ENCODE results near the gene LMX1A. TPM values are rescaled to one million over a fixed set of nuclear protein-coding genes. Genes with fewer than 3 reads are reported as not detected.

Gene LMX1A
- not detected in 2 replicates for polyA plus RNA-seq (2013)

- H3K4me2 ChIP-seq (ENCODE audit: low read length): peak within 1 kb of the TSS; percentile 68
- H4K12ac ChIP-seq (ENCODE audit: low read depth, low read length): no peak within 1 kb of the TSS
- no peak within 1 kb of the TSS for H3K27ac ChIP-seq (ENCODE audit: low read depth, low read length)
- WGBS (ENCODE audit: extremely low coverage, insufficient coverage, insufficient read length): no CpG with 5 or more reads among the region's 88 CpGs
- H2BK120ac ChIP-seq (ENCODE audit: insufficient read depth, low read length, poor library complexity): no peak within 1 kb of the TSS
- no peak within 1 kb of the TSS for H3K4ac ChIP-seq (ENCODE audit: low read depth, low read length)
- H3K4me1 ChIP-seq (ENCODE audit: control insufficient read depth in 1 of 2, insufficient read depth in 2 of 2, low read length in 2 of 2): peaks cover 2 to 17% of the 10 kb centered on the region in 2 experiments
- H2AFZ ChIP-seq (ENCODE audit: insufficient read depth, low read length, poor library complexity): peak within 1 kb of the TSS; percentile 1
- H4K8ac ChIP-seq (ENCODE audit: low read depth, low read length): no peak within 1 kb of the TSS
- H3K36me3 ChIP-seq (ENCODE audit: control insufficient read depth in 1 of 2, insufficient read depth in 2 of 2, low read length in 2 of 2): no peaks in the 10 kb centered on the region
- H3K23ac ChIP-seq (ENCODE audit: low read length): no peak within 1 kb of the TSS
- H3K79me2 ChIP-seq (ENCODE audit: control insufficient read depth, insufficient read depth, low read length, poor library complexity): no peaks in the 10 kb centered on the region
- no peak within 1 kb of the TSS for H3K9ac ChIP-seq (ENCODE audit: low read length)
- no peak within 1 kb of the TSS for H2BK5ac ChIP-seq (ENCODE audit: low read depth, low read length, poor library complexity)
- no peak within 1 kb of the TSS for H3K18ac ChIP-seq (ENCODE audit: low read length)
- H2BK12ac ChIP-seq (ENCODE audit: low read length): no peak within 1 kb of the TSS
- peaks cover 4% of the 10 kb centered on the region for H3K9me3 ChIP-seq (ENCODE audit: insufficient read depth, low read depth, low read length)
- peaks cover 64% of the 10 kb centered on the region for H3K27me3 ChIP-seq (ENCODE audit: insufficient read depth, low read length)
- H4K91ac ChIP-seq (ENCODE audit: low read depth, low read length): no peak within 1 kb of the TSS
- no peak within 1 kb of the TSS for H3K4me3 ChIP-seq (ENCODE audit: low read depth, low read length)
- no peak within 1 kb of the TSS for H2AK5ac ChIP-seq (ENCODE audit: low read length)
- no peaks in the 10 kb centered on the region for H3K79me1 ChIP-seq (ENCODE audit: low read length)
- no peak within 1 kb of the TSS for H3K14ac ChIP-seq (ENCODE audit: low read length)
- no peak for DNase-seq
Measured at GRCh38 chr1:165355977-165356811, at the start of gene LMX1A. Gene LMX1A (minus strand): TSS chr1:165356715. CDS start chr1:165355559, 1,156 bp downstream.

GRCh38 chr1:165403835-165404482 is 47.4 kb upstream of the LMX1A start:
- Histone ChIP-seq H4K8ac (ENCODE audit: low read depth, low read length) (no peak overlapping the region), H2AFZ (ENCODE audit: insufficient read depth, low read length, poor library complexity) (no peak overlapping the region), H3K23ac (ENCODE audit: low read length) (no peak overlapping the region), H3K27me3 (ENCODE audit: insufficient read depth, low read length) (no peaks in the 10 kb centered on the region), H3K36me3 (ENCODE audit: control insufficient read depth in 1 of 2, insufficient read depth in 2 of 2, low read length in 2 of 2) (no peaks in the 10 kb centered on the region), H3K4me2 (ENCODE audit: low read length) (no peak overlapping the region), H3K79me2 (ENCODE audit: control insufficient read depth, insufficient read depth, low read length, poor library complexity) (no peaks in the 10 kb centered on the region), H3K27ac (ENCODE audit: low read depth, low read length) (no peak overlapping the region), H3K4ac (ENCODE audit: low read depth, low read length) (no peak overlapping the region), H3K9ac (ENCODE audit: low read length) (no peak overlapping the region), H3K79me1 (ENCODE audit: low read length) (no peaks in the 10 kb centered on the region), H4K12ac (ENCODE audit: low read depth, low read length) (no peak overlapping the region), H3K4me1 (ENCODE audit: control insufficient read depth in 1 of 2, insufficient read depth in 2 of 2, low read length in 2 of 2) (no peaks in the 10 kb centered on the region), H2AK5ac (ENCODE audit: low read length) (no peak overlapping the region), H3K9me3 (ENCODE audit: insufficient read depth, low read depth, low read length) (peaks cover 2% of the 10 kb centered on the region), H3K14ac (ENCODE audit: low read length) (no peak overlapping the region), H3K4me3 (ENCODE audit: low read depth, low read length) (no peak overlapping the region), H2BK12ac (ENCODE audit: low read length) (no peak overlapping the region), H4K91ac (ENCODE audit: low read depth, low read length) (no peak overlapping the region), H3K18ac (ENCODE audit: low read length) (no peak overlapping the region), H2BK5ac (ENCODE audit: low read depth, low read length, poor library complexity) (no peak overlapping the region), H2BK120ac (ENCODE audit: insufficient read depth, low read length, poor library complexity) (no peak overlapping the region)
- no CpG with 5 or more reads among the region's 3 CpGs for WGBS (ENCODE audit: extremely low coverage, insufficient coverage, insufficient read length)
- peak; percentile 17 to 53 for DNase-seq

GRCh38 chr1:165402517-165403111 is 46.1 kb upstream of the LMX1A start:
- H2BK12ac ChIP-seq (ENCODE audit: low read length): no peak overlapping the region
- no peak overlapping the region for H2BK5ac ChIP-seq (ENCODE audit: low read depth, low read length, poor library complexity)
- H3K27me3 ChIP-seq (ENCODE audit: insufficient read depth, low read length): no peaks in the 10 kb centered on the region
- DNase-seq: no peak
- no peak overlapping the region for H2BK120ac ChIP-seq (ENCODE audit: insufficient read depth, low read length, poor library complexity)
- H2AK5ac ChIP-seq (ENCODE audit: low read length): no peak overlapping the region
- H4K8ac ChIP-seq (ENCODE audit: low read depth, low read length): no peak overlapping the region
- no peaks in the 10 kb centered on the region for H3K36me3 ChIP-seq (ENCODE audit: control insufficient read depth in 1 of 2, insufficient read depth in 2 of 2, low read length in 2 of 2)
- H3K79me2 ChIP-seq (ENCODE audit: control insufficient read depth, insufficient read depth, low read length, poor library complexity): no peaks in the 10 kb centered on the region
- H3K14ac ChIP-seq (ENCODE audit: low read length): no peak overlapping the region
- no peak overlapping the region for H2AFZ ChIP-seq (ENCODE audit: insufficient read depth, low read length, poor library complexity)
- WGBS (ENCODE audit: extremely low coverage, insufficient coverage, insufficient read length): 100% methylated on average over 2 of the region's 4 CpGs
- no peak overlapping the region for H4K12ac ChIP-seq (ENCODE audit: low read depth, low read length)
- H3K23ac ChIP-seq (ENCODE audit: low read length): peak overlapping the region; percentile 87
- no peak overlapping the region for H4K91ac ChIP-seq (ENCODE audit: low read depth, low read length)
- H3K4me1 ChIP-seq (ENCODE audit: control insufficient read depth in 1 of 2, insufficient read depth in 2 of 2, low read length in 2 of 2): no peaks in the 10 kb centered on the region
- peak overlapping the region; percentile 47 for H3K4me3 ChIP-seq (ENCODE audit: low read depth, low read length)
- no peak overlapping the region for H3K27ac ChIP-seq (ENCODE audit: low read depth, low read length)
- peaks cover 2% of the 10 kb centered on the region for H3K9me3 ChIP-seq (ENCODE audit: insufficient read depth, low read depth, low read length)
- no peak overlapping the region for H3K4ac ChIP-seq (ENCODE audit: low read depth, low read length)
- H3K4me2 ChIP-seq (ENCODE audit: low read length): no peak overlapping the region
- no peak overlapping the region for H3K9ac ChIP-seq (ENCODE audit: low read length)
- no peak overlapping the region for H3K18ac ChIP-seq (ENCODE audit: low read length)
- H3K79me1 ChIP-seq (ENCODE audit: low read length): no peaks in the 10 kb centered on the region

- peaks cover 2% of the 10 kb centered on the region for H3K9me3 ChIP-seq (ENCODE audit: insufficient read depth, low read depth, low read length)
- no CpG with 5 or more reads among the region's 4 CpGs for WGBS (ENCODE audit: extremely low coverage, insufficient coverage, insufficient read length)
Measured at GRCh38 chr1:165397944-165398343, 41.4 kb upstream of the LMX1A start.

More at GRCh38 chr1:165397944-165398343, 41.4 kb upstream of the LMX1A start:
- Histone ChIP-seq H3K79me2 (ENCODE audit: control insufficient read depth, insufficient read depth, low read length, poor library complexity) (no peaks in the 10 kb centered on the region), H4K12ac (ENCODE audit: low read depth, low read length) (no peak overlapping the region), H3K9ac (ENCODE audit: low read length) (no peak overlapping the region), H3K14ac (ENCODE audit: low read length) (no peak overlapping the region), H3K23ac (ENCODE audit: low read length) (no peak overlapping the region), H3K79me1 (ENCODE audit: low read length) (no peaks in the 10 kb centered on the region), H2BK120ac (ENCODE audit: insufficient read depth, low read length, poor library complexity) (no peak overlapping the region), H3K4me1 (ENCODE audit: control insufficient read depth in 1 of 2, insufficient read depth in 2 of 2, low read length in 2 of 2) (peaks cover 0 to 3% of the 10 kb centered on the region in 2 experiments), H2BK5ac (ENCODE audit: low read depth, low read length, poor library complexity) (no peak overlapping the region), H3K4me3 (ENCODE audit: low read depth, low read length) (no peak overlapping the region), H3K36me3 (ENCODE audit: control insufficient read depth in 1 of 2, insufficient read depth in 2 of 2, low read length in 2 of 2) (no peaks in the 10 kb centered on the region), H2BK12ac (ENCODE audit: low read length) (no peak overlapping the region), H2AFZ (ENCODE audit: insufficient read depth, low read length, poor library complexity) (no peak overlapping the region), H3K18ac (ENCODE audit: low read length) (no peak overlapping the region), H4K91ac (ENCODE audit: low read depth, low read length) (no peak overlapping the region), H2AK5ac (ENCODE audit: low read length) (no peak overlapping the region), H3K27me3 (ENCODE audit: insufficient read depth, low read length) (no peaks in the 10 kb centered on the region), H4K8ac (ENCODE audit: low read depth, low read length) (no peak overlapping the region), H3K27ac (ENCODE audit: low read depth, low read length) (no peak overlapping the region), H3K4me2 (ENCODE audit: low read length) (no peak overlapping the region), H3K4ac (ENCODE audit: low read depth, low read length) (no peak overlapping the region)
- DNase-seq: no peak

Measured in trophoblast cell (in vitro differentiated cells and primary cell).